ENCODE results near the gene AIRE. TPM values are rescaled to one million over a fixed set of nuclear protein-coding genes. Genes with fewer than 3 reads are reported as not detected.

AIRE gene
- total RNA-seq, 4 donors from 2014 or later = not detected

GRCh38 chr21:44260066-44260465, 25.6 kb upstream of the AIRE start:
- Histone ChIP-seq H3K27me3 (peaks cover 0 to 45% (median 0%) of the 10 kb centered on the region in 4 donors), H3K27ac (replicated peaks in 1 of 4) (no peak overlapping the region)

DNA sequence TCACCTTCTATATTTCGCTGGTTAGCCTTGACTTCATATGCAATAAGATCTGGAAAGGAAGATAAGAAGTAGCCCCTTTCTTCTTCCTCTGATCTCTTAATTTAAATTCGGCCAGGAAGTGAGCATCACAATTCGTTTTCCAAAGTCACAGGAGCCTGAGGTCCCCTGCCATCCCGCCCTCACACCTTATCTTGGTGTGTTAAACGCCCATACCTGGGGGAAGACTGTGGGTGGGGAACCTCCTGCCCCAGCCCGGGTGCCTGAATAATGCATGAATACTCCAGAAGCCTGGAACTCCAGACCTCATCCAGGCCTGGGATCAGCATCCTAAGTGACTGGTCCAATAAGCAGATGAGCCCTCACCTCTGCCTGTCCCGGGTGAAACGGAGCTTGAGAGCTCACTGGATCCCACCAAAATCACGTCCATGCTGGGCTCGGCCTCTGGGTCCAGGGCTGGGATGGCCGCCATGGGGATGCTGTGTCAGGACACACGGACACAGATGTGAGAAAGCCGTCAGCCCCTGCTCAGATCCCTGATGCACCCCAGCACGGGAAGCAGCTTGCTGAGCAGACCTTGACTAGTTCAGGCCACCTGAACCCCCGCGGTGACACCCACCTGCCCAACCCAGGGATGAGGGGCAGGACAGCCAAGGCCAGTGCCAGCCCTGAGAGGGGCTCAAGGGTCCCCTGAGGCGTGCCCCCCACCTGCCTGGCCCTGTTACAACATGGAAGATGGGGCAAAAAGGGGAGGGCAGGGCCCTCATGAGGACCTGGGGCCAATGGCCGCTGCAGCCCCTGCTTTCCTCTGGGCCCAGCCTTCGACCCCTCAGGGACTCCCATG, 24.7 kb upstream of the AIRE start:
- intact Hi-C loops (cut with DNase I) = no loop called here
- DNase-seq (ENCODE audit: extremely low spot score) = no peak
- 72% methylated on average over 7 of the region's 19 CpGs for WGBS

More at GRCh38 chr21:44260066-44260465, 25.6 kb upstream of the AIRE start:
- TF ChIP-seq POLR2A (IDR thresholded peaks at IDR 0.05; ENCODE audit: low read depth) = no peak
- no peak for TF ChIP-seq CTCF (IDR thresholded peaks at IDR 0.05)
- no peak for TF ChIP-seq EP300 (IDR thresholded peaks at IDR 0.05)
- no peak for TF ChIP-seq POLR2AphosphoS5 (IDR thresholded peaks at IDR 0.05)
- peaks cover 0 to 9% (median 5%) of the 10 kb centered on the region in 4 donors for H3K9me3 ChIP-seq
- DNase-seq (ENCODE audit: extremely low spot score) = no peak
- H3K4me3 ChIP-seq = no peak overlapping the region
- intact Hi-C loops (cut with DNase I) = no loop called here
- no peaks in the 10 kb centered on the region for H3K36me3 ChIP-seq
- no peaks in the 10 kb centered on the region for H3K4me1 ChIP-seq
- WGBS = 72% methylated on average over 4 of the region's 4 CpGs

GRCh38 chr21:44261675-44262295, 23.9 kb upstream of the AIRE start, which contains the start of gene DNMT3L:
DNMT3L (minus strand) TSS chr21:44261897; CDS start chr21:44261259, 638 bp downstream.
- no peak within 1 kb of the TSS for H3K4me3 ChIP-seq
- peaks cover 0 to 9% (median 5%) of the 10 kb centered on the region in 4 donors for H3K9me3 ChIP-seq
- intact Hi-C loops (cut with DNase I) = no loop called here
- DNase-seq (ENCODE audit: extremely low spot score) = no peak
- H3K36me3 ChIP-seq = no peaks in the 10 kb centered on the region
- no peaks in the 10 kb centered on the region for H3K4me1 ChIP-seq
- 62% methylated on average over 10 of the region's 19 CpGs for WGBS
- H3K27me3 ChIP-seq = peaks cover 0 to 36% (median 0%) of the 10 kb centered on the region in 4 donors
- H3K27ac ChIP-seq (replicated peaks in 1 of 4) = no peak within 1 kb of the TSS
- TF ChIP-seq EP300 (IDR thresholded peaks at IDR 0.05) (no peak), POLR2AphosphoS5 (IDR thresholded peaks at IDR 0.05) (no peak), CTCF (IDR thresholded peaks at IDR 0.05) (no peak), POLR2A (IDR thresholded peaks at IDR 0.05; ENCODE audit: low read depth) (no peak)

More for the DNA sequence above, 24.7 kb upstream of the AIRE start:
- TF ChIP-seq POLR2A (IDR thresholded peaks at IDR 0.05; ENCODE audit: low read depth) (no peak), EP300 (IDR thresholded peaks at IDR 0.05) (no peak), POLR2AphosphoS5 (IDR thresholded peaks at IDR 0.05) (no peak), CTCF (IDR thresholded peaks at IDR 0.05) (no peak)
- Histone ChIP-seq H3K27me3 (peaks cover 0 to 37% (median 0%) of the 10 kb centered on the region in 4 donors), H3K9me3 (peaks cover 0 to 9% (median 5%) of the 10 kb centered on the region in 4 donors), H3K4me1 (no peaks in the 10 kb centered on the region), H3K4me3 (no peak overlapping the region), H3K27ac (replicated peaks in 1 of 4) (no peak overlapping the region), H3K36me3 (no peaks in the 10 kb centered on the region)

GRCh38 chr21:44262338-44263056, 23.2 kb upstream of the AIRE start:
- Histone ChIP-seq H3K27ac (replicated peaks in 1 of 4) (no peak overlapping the region), H3K9me3 (peaks cover 0 to 9% (median 5%) of the 10 kb centered on the region in 4 donors), H3K4me3 (no peak overlapping the region), H3K36me3 (no peaks in the 10 kb centered on the region), H3K4me1 (no peaks in the 10 kb centered on the region), H3K27me3 (peaks cover 0 to 36% (median 0%) of the 10 kb centered on the region in 4 donors)
- DNase-seq (ENCODE audit: extremely low spot score) = no peak
- intact Hi-C loops (cut with DNase I) = no loop called here
- TF ChIP-seq CTCF (IDR thresholded peaks at IDR 0.05) = no peak
- no peak for TF ChIP-seq EP300 (IDR thresholded peaks at IDR 0.05)
- no peak for TF ChIP-seq POLR2AphosphoS5 (IDR thresholded peaks at IDR 0.05)
- TF ChIP-seq POLR2A (IDR thresholded peaks at IDR 0.05; ENCODE audit: low read depth) = no peak
- WGBS = 79% methylated on average over 11 of the region's 12 CpGs
